GM12801 (cell line): Measurements from ENCODE around the gene MYL3.

Experiments used
- TF ChIP-seq, protein P1 (sequence below): IDR thresholded peaks from one replicate; pipeline ENCODE4 v1.5.1; 2011; ENCODE audit warnings: control low read depth; ENCODE audit not compliant: insufficient read length; ENCODE audit errors: extremely low read depth

The MYL3 gene

DNA sequence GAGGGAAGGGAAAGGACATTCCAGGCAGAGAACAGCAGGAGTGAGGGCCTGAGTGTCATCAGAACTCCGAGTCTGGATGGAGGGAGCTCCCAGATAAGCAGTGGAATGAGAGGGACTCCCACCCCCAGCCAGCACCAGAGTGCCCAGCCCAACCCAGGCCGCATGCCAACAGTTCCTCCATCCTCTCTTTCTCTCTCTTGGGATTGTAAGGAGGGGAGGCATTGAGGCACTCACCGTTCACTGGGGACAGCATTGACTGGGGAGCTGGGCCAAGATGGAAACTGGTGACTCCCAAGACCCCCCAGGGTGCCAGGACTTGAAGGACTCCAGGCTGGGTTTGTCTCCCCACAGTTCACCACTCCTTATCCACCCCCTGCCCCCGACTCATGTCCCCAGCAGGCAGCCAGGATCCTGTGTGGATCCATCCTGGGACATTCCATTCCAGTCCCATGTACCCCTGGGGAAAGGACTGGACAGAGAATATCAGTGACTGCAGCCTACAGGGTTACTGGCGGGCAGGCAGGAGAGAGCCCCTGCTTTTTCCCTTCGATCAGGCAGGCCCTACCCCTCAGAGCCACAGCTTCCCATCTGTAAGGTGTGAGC is 30.0 kb upstream of the MYL3 start:
- TF ChIP-seq, protein P1, sequence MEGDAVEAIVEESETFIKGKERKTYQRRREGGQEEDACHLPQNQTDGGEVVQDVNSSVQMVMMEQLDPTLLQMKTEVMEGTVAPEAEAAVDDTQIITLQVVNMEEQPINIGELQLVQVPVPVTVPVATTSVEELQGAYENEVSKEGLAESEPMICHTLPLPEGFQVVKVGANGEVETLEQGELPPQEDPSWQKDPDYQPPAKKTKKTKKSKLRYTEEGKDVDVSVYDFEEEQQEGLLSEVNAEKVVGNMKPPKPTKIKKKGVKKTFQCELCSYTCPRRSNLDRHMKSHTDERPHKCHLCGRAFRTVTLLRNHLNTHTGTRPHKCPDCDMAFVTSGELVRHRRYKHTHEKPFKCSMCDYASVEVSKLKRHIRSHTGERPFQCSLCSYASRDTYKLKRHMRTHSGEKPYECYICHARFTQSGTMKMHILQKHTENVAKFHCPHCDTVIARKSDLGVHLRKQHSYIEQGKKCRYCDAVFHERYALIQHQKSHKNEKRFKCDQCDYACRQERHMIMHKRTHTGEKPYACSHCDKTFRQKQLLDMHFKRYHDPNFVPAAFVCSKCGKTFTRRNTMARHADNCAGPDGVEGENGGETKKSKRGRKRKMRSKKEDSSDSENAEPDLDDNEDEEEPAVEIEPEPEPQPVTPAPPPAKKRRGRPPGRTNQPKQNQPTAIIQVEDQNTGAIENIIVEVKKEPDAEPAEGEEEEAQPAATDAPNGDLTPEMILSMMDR = no peak

DNA sequence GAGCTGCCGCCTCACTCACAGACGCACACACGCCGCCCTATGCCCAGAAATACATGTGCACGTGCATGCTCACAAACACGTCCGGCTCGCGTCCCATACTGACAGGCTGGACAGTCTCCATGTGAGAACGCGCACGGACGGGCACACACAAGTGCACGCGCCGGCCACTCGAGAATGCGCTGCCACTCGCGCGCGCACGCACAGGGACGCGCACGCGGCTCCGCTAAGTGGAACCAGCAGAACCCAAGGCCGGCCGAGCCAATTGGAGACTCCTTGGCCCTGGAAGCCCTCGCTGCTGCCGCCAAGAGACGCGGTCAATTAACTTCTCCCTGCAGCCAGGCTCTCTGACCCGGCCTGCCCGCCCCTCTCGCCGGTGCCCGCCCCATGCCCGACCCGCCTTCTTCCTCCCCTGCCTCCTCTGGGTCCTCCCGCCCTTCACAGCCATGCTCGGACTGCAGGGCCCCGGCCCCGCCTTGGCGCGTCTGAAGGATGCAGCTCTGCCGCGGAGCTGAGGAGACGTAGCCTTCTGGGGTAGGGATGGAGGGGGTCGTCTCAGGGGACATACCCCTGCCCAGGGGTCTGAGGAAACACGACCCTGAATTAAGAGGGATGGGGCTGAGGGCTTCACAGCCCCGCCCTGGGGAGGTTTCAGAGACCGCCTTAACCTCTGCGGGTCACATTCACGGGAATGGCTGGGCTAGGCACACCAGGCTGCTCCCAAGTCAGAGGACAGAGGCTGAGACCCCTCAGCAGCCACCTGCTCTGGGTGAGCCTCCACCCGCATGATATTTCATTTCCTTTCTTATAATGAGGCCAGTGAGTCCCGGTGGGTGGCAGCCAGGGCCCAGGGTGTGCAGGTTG is 29.3 kb upstream of the MYL3 start:
- TF ChIP-seq, protein P1 = no peak

DNA sequence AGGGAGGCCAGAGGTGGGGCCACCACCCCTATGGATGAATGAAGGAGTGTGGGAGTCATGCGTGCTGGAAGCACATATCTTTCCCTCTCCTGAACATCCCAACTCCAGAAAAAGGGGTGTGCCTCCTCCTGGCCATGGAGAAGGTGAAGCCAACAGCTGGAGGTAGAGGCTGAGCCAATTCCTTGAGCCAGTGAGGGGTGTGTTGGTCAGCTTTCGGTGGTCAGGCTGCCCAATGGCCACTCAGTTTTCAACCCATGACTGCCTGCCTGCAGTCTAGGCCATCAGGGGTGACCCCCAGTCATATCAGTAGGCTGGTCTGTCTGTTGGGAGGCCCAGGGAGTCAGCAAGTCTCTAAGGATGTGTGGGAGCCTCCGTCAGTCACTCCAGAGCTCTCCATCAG is 27.9 kb upstream of the MYL3 start:
- TF ChIP-seq, protein P1 = no peak

DNA sequence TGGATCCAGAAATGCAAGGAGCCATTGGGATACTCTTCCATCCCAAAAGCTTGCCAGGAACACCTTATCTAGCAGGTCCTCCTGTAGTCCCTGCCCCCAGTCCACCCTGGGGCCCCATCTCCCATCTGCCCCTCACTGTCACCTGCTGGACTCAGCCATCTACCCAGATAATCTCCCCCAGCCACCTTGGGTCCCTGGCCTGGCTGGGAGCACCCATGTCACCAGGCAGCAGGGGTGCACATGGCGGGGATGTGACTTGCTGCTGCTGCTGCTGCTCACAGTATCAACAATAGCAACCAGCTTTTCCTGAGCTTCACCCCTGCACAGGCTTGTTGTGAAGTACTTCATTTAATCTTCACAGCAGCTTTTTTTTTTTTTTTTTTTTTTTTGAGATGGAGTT is 26.9 kb upstream of the MYL3 start:
- TF ChIP-seq, protein P1 = no peak

DNA sequence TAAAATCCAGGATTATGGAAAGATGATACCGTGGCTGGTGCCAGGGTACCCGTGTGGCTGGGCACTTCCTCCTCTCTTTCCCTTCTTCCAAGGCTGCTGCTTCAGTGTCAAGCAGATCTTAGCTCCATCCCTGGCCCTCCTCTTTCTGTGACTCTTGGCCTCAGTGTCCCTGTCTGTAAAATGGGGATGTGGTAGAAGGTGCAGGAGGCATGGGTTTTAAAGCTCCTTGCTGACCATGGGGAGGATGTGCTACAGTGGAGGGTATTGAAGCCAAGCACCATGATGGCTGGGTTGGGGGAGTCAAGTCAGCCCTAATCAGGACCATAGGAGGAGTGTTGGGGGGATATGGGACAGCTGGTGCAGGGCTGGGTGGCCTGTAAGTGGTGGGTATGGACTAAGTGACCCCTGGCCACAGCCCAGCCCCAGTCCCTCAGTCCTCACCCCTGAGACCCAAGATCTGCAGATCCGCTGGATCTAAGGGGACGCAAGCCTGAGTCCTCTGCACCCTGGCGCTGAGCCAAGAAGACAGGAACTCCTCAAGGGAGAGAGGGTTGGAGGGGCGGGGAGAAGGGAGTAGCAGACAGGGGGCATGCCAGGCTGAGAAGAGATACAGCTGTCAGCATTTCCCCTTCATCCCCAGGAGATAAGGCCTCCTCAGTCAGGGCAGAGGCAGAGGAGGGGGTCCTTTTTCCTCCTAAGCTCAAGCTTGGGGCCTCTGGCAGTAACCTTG is 26.3 kb upstream of the MYL3 start:
- TF ChIP-seq, protein P1 = no peak

DNA sequence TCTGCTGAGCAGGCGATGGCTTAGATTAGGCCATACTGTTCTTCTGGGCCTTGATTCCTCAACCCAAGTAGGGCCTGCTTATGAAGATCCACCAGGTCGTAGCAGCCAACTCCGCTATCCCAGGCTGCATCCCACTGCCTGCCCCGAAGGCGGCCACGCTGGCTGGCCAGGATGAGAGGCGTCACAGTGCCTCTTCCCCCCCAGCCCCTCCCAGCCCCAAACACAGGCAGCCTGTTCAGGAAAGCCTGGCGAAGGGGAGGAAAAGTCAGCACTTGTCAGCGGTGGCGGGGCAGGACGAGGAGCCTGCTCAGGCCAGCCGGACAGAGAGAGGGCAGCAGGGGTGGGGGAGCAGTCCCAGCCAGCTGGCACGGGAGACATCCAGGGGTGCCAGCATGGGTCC is 25.5 kb upstream of the MYL3 start:
- TF ChIP-seq, protein P1 = no peak

DNA sequence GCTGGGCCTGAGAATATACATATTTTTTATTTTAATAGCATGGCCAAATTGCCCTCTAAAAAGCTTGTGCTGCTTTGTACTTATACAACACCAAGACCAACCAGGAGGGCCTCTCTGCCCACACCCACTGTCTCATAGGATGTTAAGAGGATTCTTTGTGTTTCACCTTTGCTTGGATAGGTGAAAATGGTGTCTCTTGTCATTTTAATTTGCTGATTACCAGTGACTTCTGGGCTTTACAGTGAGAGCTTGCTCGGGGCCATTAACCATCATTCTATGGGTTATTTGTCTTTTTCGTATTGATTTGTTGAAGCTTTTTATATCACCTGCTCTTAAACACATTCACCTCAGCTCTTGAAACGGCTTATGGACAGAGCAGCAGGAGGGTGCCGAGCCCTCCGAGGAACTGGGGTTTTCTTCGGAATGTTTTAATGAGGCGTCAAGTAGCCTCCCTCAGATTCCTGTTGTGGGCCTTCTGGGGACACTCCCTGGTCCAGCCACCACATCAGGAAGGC is 24.8 kb upstream of the MYL3 start:
- TF ChIP-seq, protein P1 = no peak
